ENCODE data around the gene PTCRA. TPM values are rescaled to one million over a fixed set of nuclear protein-coding genes. Genes with fewer than 3 reads are reported as not detected.
A peak's percentile ranks its signal among the peaks of the same experiment; 100 is the strongest.
"Not testable (repeated sequence)": the region's sequence is repeated elsewhere in the genome, so short reads cannot be mapped to it uniquely, and the experiment has no call there.

Gene PTCRA
- total and polyA plus RNA-seq, 4 donors, result 0.37 to 5.5 (median 4.0) TPM

DNA sequence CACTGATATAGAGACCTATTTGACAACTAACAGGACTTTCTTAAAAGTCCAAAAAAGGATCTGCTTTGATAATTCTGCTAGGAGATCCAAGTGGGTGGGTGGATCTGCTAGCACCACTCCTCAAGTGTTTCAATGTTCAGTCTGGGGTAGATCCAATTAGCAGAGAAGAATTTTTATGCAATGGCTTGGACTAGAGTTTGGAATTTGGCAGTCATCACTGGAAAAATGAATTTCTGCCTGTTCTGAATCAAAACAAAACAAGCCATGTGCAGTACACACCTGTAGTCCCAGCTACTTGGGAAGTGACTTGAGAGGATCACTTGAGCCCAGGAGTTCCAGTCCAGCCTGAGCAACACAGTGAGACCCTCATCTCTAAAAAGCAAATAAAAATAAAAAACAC lies 32.1 kb downstream of the PTCRA start:
- no peaks in the 10 kb centered on the region for H3K4me1 ChIP-seq (ENCODE audit: control insufficient read depth in 5 of 5, insufficient read depth in 5 of 5, low read length in 5 of 5)
- peaks cover 0 to 5% (median 3%) of the 10 kb centered on the region in 4 donors for H3K36me3 ChIP-seq (ENCODE audit: control insufficient read depth in 4 of 4, insufficient read depth in 4 of 4, low read length in 4 of 4)
- H3K9me3 ChIP-seq (ENCODE audit: control insufficient read depth in 4 of 4, insufficient read depth in 3 of 4, low read length in 3 of 4), result no peaks in the 10 kb centered on the region
- H3K9ac ChIP-seq (ENCODE audit: insufficient read depth in 1 of 2, low read length in 2 of 2), result no peak overlapping the region
- H3K27ac ChIP-seq (ENCODE audit: low read depth in 1 of 2, low read length in 1 of 2), result no peak overlapping the region
- TF ChIP-seq, protein P1, sequence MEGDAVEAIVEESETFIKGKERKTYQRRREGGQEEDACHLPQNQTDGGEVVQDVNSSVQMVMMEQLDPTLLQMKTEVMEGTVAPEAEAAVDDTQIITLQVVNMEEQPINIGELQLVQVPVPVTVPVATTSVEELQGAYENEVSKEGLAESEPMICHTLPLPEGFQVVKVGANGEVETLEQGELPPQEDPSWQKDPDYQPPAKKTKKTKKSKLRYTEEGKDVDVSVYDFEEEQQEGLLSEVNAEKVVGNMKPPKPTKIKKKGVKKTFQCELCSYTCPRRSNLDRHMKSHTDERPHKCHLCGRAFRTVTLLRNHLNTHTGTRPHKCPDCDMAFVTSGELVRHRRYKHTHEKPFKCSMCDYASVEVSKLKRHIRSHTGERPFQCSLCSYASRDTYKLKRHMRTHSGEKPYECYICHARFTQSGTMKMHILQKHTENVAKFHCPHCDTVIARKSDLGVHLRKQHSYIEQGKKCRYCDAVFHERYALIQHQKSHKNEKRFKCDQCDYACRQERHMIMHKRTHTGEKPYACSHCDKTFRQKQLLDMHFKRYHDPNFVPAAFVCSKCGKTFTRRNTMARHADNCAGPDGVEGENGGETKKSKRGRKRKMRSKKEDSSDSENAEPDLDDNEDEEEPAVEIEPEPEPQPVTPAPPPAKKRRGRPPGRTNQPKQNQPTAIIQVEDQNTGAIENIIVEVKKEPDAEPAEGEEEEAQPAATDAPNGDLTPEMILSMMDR (IDR thresholded peaks at IDR 0.05; ENCODE audit: control extremely low read depth, extremely low read depth), result no peak
- DNase-seq (no peak), ATAC-seq (ENCODE audit: insufficient read depth, low FRiP score) (no peak)
- H3K4me3 ChIP-seq, result no peak overlapping the region
- no peaks in the 10 kb centered on the region for H3K27me3 ChIP-seq (ENCODE audit: control insufficient read depth in 3 of 3, insufficient read depth in 3 of 3, low read length in 2 of 3)

DNA sequence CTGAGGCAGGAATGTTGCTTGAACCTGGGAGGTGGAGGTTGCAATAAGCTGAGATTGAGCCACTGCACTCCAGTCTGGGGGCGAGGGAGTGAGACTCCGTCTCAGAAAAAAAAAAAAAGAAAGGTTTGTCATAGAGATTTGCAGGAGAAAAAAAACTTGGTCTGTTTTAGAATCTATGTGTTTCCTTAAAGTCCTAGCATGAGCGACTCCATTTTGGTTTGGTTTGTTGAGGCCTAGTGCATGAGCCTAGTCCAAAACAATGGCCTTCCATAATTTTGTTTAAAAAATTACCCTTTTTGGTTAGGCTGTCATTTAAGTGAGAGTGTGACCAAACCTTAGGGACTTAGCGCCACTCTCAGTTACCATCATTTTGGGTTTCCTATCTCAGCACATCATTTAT lies 36.5 kb downstream of the PTCRA start:
- Histone ChIP-seq H3K9ac (ENCODE audit: insufficient read depth in 1 of 2, low read length in 2 of 2) (no peak overlapping the region), H3K27ac (ENCODE audit: low read depth in 1 of 2, low read length in 1 of 2) (no peak overlapping the region), H3K36me3 (ENCODE audit: control insufficient read depth in 4 of 4, insufficient read depth in 4 of 4, low read length in 4 of 4) (no peaks in the 10 kb centered on the region), H3K27me3 (ENCODE audit: control insufficient read depth in 3 of 3, insufficient read depth in 3 of 3, low read length in 2 of 3) (no peaks in the 10 kb centered on the region), H3K9me3 (ENCODE audit: control insufficient read depth in 4 of 4, insufficient read depth in 3 of 4, low read length in 3 of 4) (no peaks in the 10 kb centered on the region), H3K4me3 (no peak overlapping the region), H3K4me1 (ENCODE audit: control insufficient read depth in 5 of 5, insufficient read depth in 5 of 5, low read length in 5 of 5) (no peaks in the 10 kb centered on the region)
- 98% methylated on average over 4 of the region's 4 CpGs for WGBS, 2 donors
- TF ChIP-seq, protein P1 (IDR thresholded peaks at IDR 0.05; ENCODE audit: control extremely low read depth, extremely low read depth), result no peak
- ATAC-seq (ENCODE audit: insufficient read depth, low FRiP score), result no peak
- no peak for DNase-seq

DNA sequence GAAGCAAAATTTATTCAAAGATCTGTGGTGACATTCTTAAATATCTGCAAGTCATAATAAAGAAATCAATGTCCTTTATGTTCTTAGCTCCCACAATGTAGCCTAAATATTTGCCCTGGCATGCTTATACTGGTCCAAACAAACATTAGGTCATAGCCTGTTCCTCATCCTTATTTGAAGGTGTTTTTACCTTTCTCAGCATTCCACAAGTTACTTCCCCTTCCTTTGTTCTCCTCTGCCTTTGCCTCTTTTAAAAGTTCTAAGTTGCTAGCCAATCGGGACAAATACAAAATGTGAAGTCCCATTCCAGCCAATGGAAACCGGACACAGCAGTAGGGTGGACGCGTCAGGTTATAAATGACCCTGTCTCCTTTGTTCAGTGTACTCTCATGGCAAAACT lies 38.6 kb downstream of the PTCRA start:
- WGBS, 2 donors, result 84 to 90% methylated on average over 4 of the region's 4 CpGs
- not testable (repeated sequence) for H3K4me3 ChIP-seq; H3K27me3 ChIP-seq (ENCODE audit: control insufficient read depth in 3 of 3, insufficient read depth in 3 of 3, low read length in 2 of 3); DNase-seq; H3K9me3 ChIP-seq (ENCODE audit: control insufficient read depth in 4 of 4, insufficient read depth in 3 of 4, low read length in 3 of 4); ATAC-seq (ENCODE audit: insufficient read depth, low FRiP score); H3K4me1 ChIP-seq (ENCODE audit: control insufficient read depth in 5 of 5, insufficient read depth in 5 of 5, low read length in 5 of 5); H3K36me3 ChIP-seq (ENCODE audit: control insufficient read depth in 4 of 4, insufficient read depth in 4 of 4, low read length in 4 of 4); H3K27ac ChIP-seq (ENCODE audit: low read depth in 1 of 2, low read length in 1 of 2); H3K9ac ChIP-seq (ENCODE audit: insufficient read depth in 1 of 2, low read length in 2 of 2)

DNA sequence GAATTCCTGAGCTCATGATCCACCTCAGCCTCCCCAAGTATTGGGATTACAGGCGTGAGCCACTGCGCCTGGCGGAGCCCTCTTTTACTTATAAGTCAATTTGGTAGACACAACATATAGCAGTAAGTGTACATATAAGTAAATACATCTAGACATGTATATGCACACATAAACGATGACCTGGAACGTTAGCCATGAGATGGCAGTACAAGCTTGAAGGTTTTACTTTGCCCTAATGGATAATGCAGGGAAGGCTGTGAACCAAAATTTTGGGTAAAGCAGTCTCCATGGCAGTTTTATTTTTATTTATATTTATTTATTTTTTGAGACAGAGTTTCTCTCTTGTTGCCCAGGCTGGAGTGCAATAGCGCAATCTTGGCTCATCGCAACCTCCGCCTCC lies 42.3 kb downstream of the PTCRA start:
- Histone ChIP-seq H3K9ac (ENCODE audit: insufficient read depth in 1 of 2, low read length in 2 of 2) (no peak overlapping the region), H3K27me3 (ENCODE audit: control insufficient read depth in 3 of 3, insufficient read depth in 3 of 3, low read length in 2 of 3) (peaks cover 0 to 4% (median 3%) of the 10 kb centered on the region in 3 donors), H3K4me3 (no peak overlapping the region), H3K4me1 (ENCODE audit: control insufficient read depth in 5 of 5, insufficient read depth in 5 of 5, low read length in 5 of 5) (peaks cover 0 to 14% (median 2%) of the 10 kb centered on the region in 5 donors), H3K9me3 (ENCODE audit: control insufficient read depth in 4 of 4, insufficient read depth in 3 of 4, low read length in 3 of 4) (no peaks in the 10 kb centered on the region), H3K36me3 (ENCODE audit: control insufficient read depth in 4 of 4, insufficient read depth in 4 of 4, low read length in 4 of 4) (peaks cover 0 to 13% (median 3%) of the 10 kb centered on the region in 4 donors), H3K27ac (ENCODE audit: low read depth in 1 of 2, low read length in 1 of 2) (no peak overlapping the region)
- DNase-seq, result peak in 2 of 3 donors; percentile 13 to 43
- TF ChIP-seq, protein P1 (IDR thresholded peaks at IDR 0.05; ENCODE audit: control extremely low read depth, extremely low read depth), result no peak
- 83 to 93% methylated on average over 8 of the region's 8 CpGs for WGBS, 2 donors
- no peak for ATAC-seq (ENCODE audit: insufficient read depth, low FRiP score)
